HepG2 (cell line): Measurements from ENCODE around the gene HES6. TPM values are rescaled to one million over a fixed set of nuclear protein-coding genes. Genes with fewer than 3 reads are reported as not detected.

ENCODE experiments used
- ATAC-seq: fragments of 200-7000 bp; cut with Tn5 transposase; 3 replicates; pipeline ENCODE4 v1.9.1; 2020; ENCODE audit warnings: mild to moderate bottlenecking, moderate library complexity
- BruUV-seq: library from RNA; stranded (reverse); fragments of 400-500 nt; replicated peaks from 2 replicates; lab custom pipeline; 2021; lab: Mats Ljungman, UMichigan
- CTCF ChIA-PET: fragments of 300-600 bp; formaldehyde crosslinking; extraction: SDS; loops from one replicate; lab custom pipeline; 2021; ENCODE audit warnings: low total read pairs, inconsistent platforms, low intra/inter-chr PET ratio; lab: Yijun Ruan, JAX
- POLR2A ChIA-PET: fragments of 350-600 bp; sonication (Branson Sonifier 250); formaldehyde crosslinking; loops from one replicate; lab custom pipeline; 2020; ENCODE audit warnings: antibody characterized with exemption, inconsistent platforms; lab: Yijun Ruan, JAX
- DNase-seq: peaks from one replicate; pipeline ENCODE4 v3.0.0-alpha.2; 2015; ENCODE audit warnings: low spot score
- FAIRE-seq: peaks from 3 replicates; lab custom pipeline; 2011; peaks lifted over from hg19 to GRCh38; lab: Jason Lieb, UNC
- H2AFZ ChIP-seq: one replicate; pipeline ENCODE4 v1.6.1; 2011; ENCODE audit warnings: low read length, inconsistent platforms
- H3K27ac ChIP-seq: fragments of 300-600 bp; 3 replicates; pipeline ENCODE4 v1.8.0; 2011; ENCODE audit warnings: mixed run types, mild to moderate bottlenecking, mixed read lengths, low read length, inconsistent platforms; ENCODE audit not compliant: insufficient read depth; ENCODE audit errors: extremely low read length
- H3K27me3 ChIP-seq, 2 experiments: fragments of 200-600 bp in 1 of 2; 2 replicates in 1 of 2; 3 replicates in 1 of 2; pipeline versions ENCODE4 v1.6.0 to v1.8.0; 2011; ENCODE audit warnings: low read length in 2 of 2, mild to moderate bottlenecking in 2 of 2, moderate library complexity in 2 of 2, inconsistent platforms in 1 of 2; ENCODE audit not compliant: insufficient read depth in 2 of 2, control insufficient read depth in 1 of 2
- H3K36me3 ChIP-seq, 2 experiments: fragments of 200-600 bp in 1 of 2; replicated peaks in 1 of 2; 2 replicates in 1 of 2; 3 replicates in 1 of 2; pipeline versions ENCODE4 v1.5.1 to v1.8.0; 2011; ENCODE audit warnings: low read length in 2 of 2, inconsistent platforms in 1 of 2; ENCODE audit not compliant: insufficient read depth in 2 of 2, control insufficient read depth in 1 of 2
- H3K4me1 ChIP-seq: 2 replicates; pipeline ENCODE4 v1.5.1; 2012; ENCODE audit warnings: low read length, inconsistent platforms; ENCODE audit not compliant: insufficient read depth
- H3K4me2 ChIP-seq: 2 replicates; pipeline ENCODE4 v1.6.0; 2011; ENCODE audit warnings: low read depth, low read length, inconsistent platforms
- H3K4me3 ChIP-seq, 3 experiments: fragments of 200-600 bp in 1 of 3; sonication (generic), shearing (Covaris generic) in 1 of 3; replicated peaks in 1 of 3; 2 replicates each; pipeline ENCODE4 v1.5.1; 2011 to 2016; ENCODE audit warnings: low read length in 3 of 3, inconsistent platforms in 2 of 3, low read depth in 2 of 3, mild to moderate bottlenecking in 2 of 3, control low read depth in 1 of 3, mixed read lengths in 1 of 3; ENCODE audit not compliant: insufficient read depth in 1 of 3
- H3K79me2 ChIP-seq: one replicate; pipeline ENCODE4 v1.6.1; 2011; ENCODE audit warnings: low read length, inconsistent platforms; ENCODE audit not compliant: insufficient read depth
- H3K9ac ChIP-seq: 2 replicates; pipeline ENCODE4 v1.6.0; 2011; ENCODE audit warnings: mild to moderate bottlenecking, low read depth, low read length, inconsistent platforms; ENCODE audit not compliant: insufficient read depth
- H3K9me3 ChIP-seq: 2 replicates; pipeline ENCODE4 v1.5.1; 2012; ENCODE audit warnings: mild to moderate bottlenecking, low read length
- H4K20me1 ChIP-seq: 2 replicates; pipeline ENCODE4 v1.6.0; 2011; ENCODE audit warnings: inconsistent platforms, mild to moderate bottlenecking, low read length, moderate library complexity; ENCODE audit not compliant: insufficient read depth
- ELF1 ChIP-seq: sonication (generic); formaldehyde crosslinking; IDR thresholded peaks from 2 replicates; pipeline ENCODE4 v1.4.0; 2020; ENCODE audit warnings: missing genetic modification reagents
- KAT8 ChIP-seq: IDR thresholded peaks from 2 replicates; pipeline ENCODE4 v1.6.1; 2016; ENCODE audit warnings: missing genetic modification reagents, missing compliant biosample characterization
- MTA3 ChIP-seq: sonication (generic); formaldehyde crosslinking; IDR thresholded peaks from 2 replicates; pipeline ENCODE4 v1.4.0; 2020; ENCODE audit warnings: missing genetic modification reagents
- MTF2 ChIP-seq: sonication (generic); formaldehyde crosslinking; IDR thresholded peaks from 2 replicates; pipeline ENCODE4 v1.5.0; 2020; ENCODE audit warnings: missing genetic modification reagents, borderline replicate concordance
- NFYC ChIP-seq: IDR thresholded peaks from 2 replicates; pipeline ENCODE4 v1.6.1; 2016; ENCODE audit warnings: missing genetic modification reagents, missing compliant biosample characterization
- POLR2G ChIP-seq: fragments of 200-400 bp; formaldehyde crosslinking; IDR thresholded peaks from 2 replicates; pipeline ENCODE4 v1.6.1; 2018; ENCODE audit warnings: mild to moderate bottlenecking, low read depth, low read length, moderate library complexity
- TAF1 ChIP-seq: sonication (generic); formaldehyde crosslinking; IDR thresholded peaks from 2 replicates; pipeline ENCODE4 v1.4.0; 2020; ENCODE audit warnings: missing genetic modification reagents
- ZFX ChIP-seq: sonication (generic); formaldehyde crosslinking; IDR thresholded peaks from 2 replicates; pipeline ENCODE4 v1.4.0; 2020; ENCODE audit warnings: mild to moderate bottlenecking, low read depth, missing genetic modification reagents, moderate library complexity
- ZFY ChIP-seq: sonication (generic); formaldehyde crosslinking; IDR thresholded peaks from 2 replicates; pipeline ENCODE4 v1.4.0; 2020; ENCODE audit warnings: missing genetic modification reagents
- ZNF274 ChIP-seq: sonication (generic); formaldehyde crosslinking; IDR thresholded peaks from 2 replicates; pipeline ENCODE4 v1.5.1; 2020; ENCODE audit warnings: mild to moderate bottlenecking, missing genetic modification reagents
- ZNF598 ChIP-seq: sonication (generic); formaldehyde crosslinking; IDR thresholded peaks from 2 replicates; pipeline ENCODE4 v1.5.1; 2020; ENCODE audit warnings: mild to moderate bottlenecking, missing genetic modification reagents, borderline replicate concordance
- ZNF615 ChIP-seq: sonication (generic); formaldehyde crosslinking; IDR thresholded peaks from 2 replicates; pipeline ENCODE4 v1.5.0; 2020; ENCODE audit warnings: mild to moderate bottlenecking, missing genetic modification reagents, borderline replicate concordance
- ZNF720 ChIP-seq: sonication (generic); formaldehyde crosslinking; IDR thresholded peaks from 2 replicates; pipeline ENCODE4 v1.4.0; 2020; ENCODE audit warnings: missing genetic modification reagents
- ZNF749 ChIP-seq: sonication (generic); formaldehyde crosslinking; IDR thresholded peaks from 2 replicates; pipeline ENCODE4 v1.8.0; 2022; ENCODE audit warnings: mild to moderate bottlenecking, missing genetic modification reagents, moderate library complexity, borderline replicate concordance
- ZNF839 ChIP-seq: sonication (generic); formaldehyde crosslinking; IDR thresholded peaks from 2 replicates; pipeline ENCODE4 v1.4.0; 2020; ENCODE audit warnings: missing genetic modification reagents, mild to moderate bottlenecking, borderline replicate concordance
- WGBS: methylation state at CpG from one replicate; pipeline ENCODE4 v1.1.6; 2017; ENCODE audit warnings: low lambda C conversion rate; 5-methylcytosine and 5-hydroxymethylcytosine counted together
- in situ Hi-C: cut with HindIII; loops from 2 replicates; pipeline ENCODE4 v1.10.0; 2017; ENCODE audit warnings: low pct_unique_long_range_greater_than_20kb; ENCODE audit not compliant: extremely low pct_ligation_motif_present
- intact Hi-C: fragments of 100-400 bp; cut with micrococcal nuclease; formaldehyde crosslinking; loops from one replicate; pipeline ENCODE4 v1.10.0; 2022; ENCODE audit not compliant: unreplicated experiment
- polyA plus RNA-seq, 8 experiments: library from polyadenylated mRNA; depleted of rRNA in 3 of 8; stranded (reverse) in 7 of 8; unstranded in 1 of 8; fragments of >200 nt; fragmentation: Illumina TruSeq in 4 of 8; extraction: Trizol in 4 of 8; gene quantifications; 2 replicates each; pipeline versions ENCODE4 v1.2.1 to v1.2.3, GENCODE V29; 2011 to 2016; ENCODE audit warnings: low read depth in 4 of 8, missing spikeins in 1 of 8, mixed read lengths in 1 of 8; ENCODE audit not compliant: insufficient read depth in 1 of 8
- total RNA-seq, 5 experiments: library from RNA; depleted of rRNA; stranded (reverse); fragments of >200 nt; fragmentation: Illumina TruSeq; extraction: Trizol; gene quantifications; 2 replicates each; pipeline ENCODE4 v1.2.3, GENCODE V29; 2016; ENCODE audit warnings: low read depth in 1 of 5
- TF ChIP-seq, protein P1 (sequence below): sonication (generic); formaldehyde crosslinking; IDR thresholded peaks from 2 replicates; pipeline ENCODE4 v1.4.0; 2020; ENCODE audit warnings: missing genetic modification reagents

HES6 gene
- total and polyA plus RNA-seq, 2 of the 13 experiments (the other 11 are each of a cell fraction or from before 2014, with no cell fraction given), result 19.5 to 82.8 TPM

DNA sequence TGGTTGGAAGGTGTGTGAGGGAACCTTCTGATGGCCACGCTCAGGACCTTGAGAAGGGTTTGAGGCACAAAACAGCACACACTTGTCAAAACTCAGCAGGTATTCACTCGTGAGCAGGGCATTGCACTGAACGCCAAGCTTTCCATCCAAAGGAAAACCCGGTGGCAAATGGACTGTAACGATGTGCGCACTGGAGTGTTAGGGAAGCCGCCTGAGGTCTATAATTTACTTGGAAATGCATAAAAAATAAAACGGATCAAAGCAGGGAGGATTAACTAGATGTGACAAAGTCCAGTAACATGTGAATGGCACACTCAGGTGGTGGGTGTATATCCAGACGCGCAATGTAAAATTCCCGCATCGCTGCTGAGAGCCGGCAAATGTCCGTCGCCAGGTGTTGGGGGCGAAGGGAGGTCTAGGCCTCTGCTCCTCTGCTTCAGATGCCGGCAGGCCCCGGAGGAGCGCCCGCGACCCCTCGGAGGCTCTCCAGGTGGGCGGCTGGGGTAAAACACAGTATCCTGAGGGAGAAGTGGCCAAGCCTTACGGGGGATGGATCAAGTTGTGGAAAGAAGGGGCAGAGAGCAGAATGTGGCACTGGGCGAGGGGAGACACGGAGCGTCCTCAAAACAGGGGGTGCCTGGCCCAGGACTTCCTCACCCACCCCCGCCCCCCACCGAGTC, 15.3 kb downstream of the HES6 start:
- ATAC-seq (no peak), FAIRE-seq (no peak)
- WGBS, result 80% methylated on average over 29 of the region's 29 CpGs

DNA sequence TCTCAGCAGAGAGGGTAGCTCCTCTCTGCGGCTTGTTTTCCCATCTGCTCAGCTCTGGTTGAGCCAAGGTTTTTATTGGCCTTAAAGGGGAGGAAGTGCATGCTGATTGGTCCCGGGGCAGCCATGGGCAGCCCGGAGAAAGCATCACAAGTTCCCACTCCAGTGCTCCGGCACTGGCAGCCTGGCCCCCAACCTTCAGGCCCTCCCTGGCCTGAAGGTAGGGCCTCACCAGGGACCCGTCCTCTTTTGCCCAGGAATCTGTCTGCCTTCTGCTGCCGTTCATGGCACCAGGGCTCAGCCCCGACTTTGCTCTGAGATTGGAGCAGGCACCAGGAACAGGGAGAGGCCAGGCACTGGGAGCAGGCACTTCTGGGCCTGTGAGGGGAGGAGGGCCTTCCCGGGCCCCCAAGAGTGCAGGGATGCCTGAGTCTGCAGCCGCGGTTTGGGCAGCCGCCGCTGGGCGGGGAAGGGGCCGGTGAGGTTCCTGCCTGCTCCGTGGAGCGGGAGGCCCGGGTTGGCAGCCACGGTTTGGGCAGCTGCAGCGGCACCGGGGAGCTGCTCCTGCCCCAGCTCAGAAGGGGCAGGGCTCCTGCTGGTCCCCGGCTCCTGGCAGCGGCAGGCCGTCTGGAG, 18.8 kb downstream of the HES6 start:
- H3K9me3 ChIP-seq, result no peaks in the 10 kb centered on the region
- no peak overlapping the region for H3K27ac ChIP-seq
- ATAC-seq (peak; percentile 91), DNase-seq (peak; percentile 62), FAIRE-seq (no peak)
- peaks cover 8 to 33% of the 10 kb centered on the region in 2 experiments; a peak in 4 of 5 replicates for H3K27me3 ChIP-seq
- H3K4me1 ChIP-seq, result peaks cover 42% of the 10 kb centered on the region
- intact Hi-C loops (no loop called here), in situ Hi-C loops (no loop called here)
- no peaks in the 10 kb centered on the region for H4K20me1 ChIP-seq
- no peak overlapping the region for H3K9ac ChIP-seq
- BruUV-seq, result no TSS peak
- H3K79me2 ChIP-seq, result no peaks in the 10 kb centered on the region
- no peaks in the 10 kb centered on the region for H3K36me3 ChIP-seq
- H2AFZ ChIP-seq, result peak overlapping the region; percentile 50
- peak overlapping the region; percentile 70 for H3K4me2 ChIP-seq
- ChIA-PET CTCF (no interaction called here), POLR2A (interaction anchor here (0.9 to 2.6 kb wide), 7 partner anchors 13 to 160 kb away, joined by 4 to 20 read pairs (median 5); partner anchors contain the start of genes HES6, ILKAP and SCLY)
- WGBS, result 61% methylated on average over 13 of the region's 23 CpGs
- peak overlapping the region; percentile 31 to 67 (median 44); a peak in 5 of 6 replicates for H3K4me3 ChIP-seq
- peak; percentile 62 for TF ChIP-seq POLR2G
- TF ChIP-seq ZFX (CRISPR knock-in tag), result peak; percentile 76
- TF ChIP-seq NFYC (CRISPR knock-in tag), result peak; percentile 72
- no peak for TF ChIP-seq ZNF598
- no peak for TF ChIP-seq ZNF749
- TF ChIP-seq ZNF274 (CRISPR knock-in tag), result 0 out of 2 replicates have a peak, but pooled peaks have one; percentile 45
- peak; percentile 57; the same call in 1 of the 2 replicates for TF ChIP-seq KAT8 (CRISPR knock-in tag)
- TF ChIP-seq ZFY (CRISPR knock-in tag), result peak; percentile 83
- TF ChIP-seq TAF1, result peak; percentile 44; the same call in 1 of the 2 replicates
- peak; percentile 26 for TF ChIP-seq ELF1
- TF ChIP-seq ZNF839 (CRISPR knock-in tag), result no peak
- TF ChIP-seq, protein P1, sequence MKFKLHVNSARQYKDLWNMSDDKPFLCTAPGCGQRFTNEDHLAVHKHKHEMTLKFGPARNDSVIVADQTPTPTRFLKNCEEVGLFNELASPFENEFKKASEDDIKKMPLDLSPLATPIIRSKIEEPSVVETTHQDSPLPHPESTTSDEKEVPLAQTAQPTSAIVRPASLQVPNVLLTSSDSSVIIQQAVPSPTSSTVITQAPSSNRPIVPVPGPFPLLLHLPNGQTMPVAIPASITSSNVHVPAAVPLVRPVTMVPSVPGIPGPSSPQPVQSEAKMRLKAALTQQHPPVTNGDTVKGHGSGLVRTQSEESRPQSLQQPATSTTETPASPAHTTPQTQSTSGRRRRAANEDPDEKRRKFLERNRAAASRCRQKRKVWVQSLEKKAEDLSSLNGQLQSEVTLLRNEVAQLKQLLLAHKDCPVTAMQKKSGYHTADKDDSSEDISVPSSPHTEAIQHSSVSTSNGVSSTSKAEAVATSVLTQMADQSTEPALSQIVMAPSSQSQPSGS (CRISPR knock-in tag), result no peak
- no peak for TF ChIP-seq MTF2 (CRISPR knock-in tag)

More for the DNA sequence above, 15.3 kb downstream of the HES6 start:
- in situ Hi-C loops, result no loop called here
- no peaks in the 10 kb centered on the region for H4K20me1 ChIP-seq
- H3K4me1 ChIP-seq, result peaks cover 30% of the 10 kb centered on the region
- peaks cover 17 to 67% of the 10 kb centered on the region in 2 experiments for H3K27me3 ChIP-seq
- no peaks in the 10 kb centered on the region for H3K36me3 ChIP-seq
- TF ChIP-seq MTA3 (CRISPR knock-in tag), result no peak
- TF ChIP-seq ZNF615 (CRISPR knock-in tag), result no peak
- TF ChIP-seq ZNF720 (CRISPR knock-in tag), result no peak
- no peaks in the 10 kb centered on the region for H3K9me3 ChIP-seq
- POLR2A ChIA-PET, result interaction anchor here (0.7 kb wide), 1 partner anchor 9 kb away, joined by 4 read pairs; no protein-coding TSS in a partner anchor
- H3K79me2 ChIP-seq, result no peaks in the 10 kb centered on the region
- CTCF ChIA-PET, result no interaction called here
- no peak overlapping the region for H3K9ac ChIP-seq
- no TSS peak for BruUV-seq
- no peak overlapping the region for H3K4me2 ChIP-seq
- H2AFZ ChIP-seq, result no peak overlapping the region
- no peak for DNase-seq
- intact Hi-C loops, result loop anchor here (1.0 kb wide), 1 partner anchor 10 kb away; no protein-coding TSS in a partner anchor
- H3K27ac ChIP-seq, result no peak overlapping the region
- H3K4me3 ChIP-seq, result no peak overlapping the region
